Measurements from ENCODE around the gene SARS1.

GRCh38 chr1:109249654-109250401 is 36.1 kb downstream of the SARS1 start:
- no peak for TF ChIP-seq CTCF (IDR thresholded peaks at IDR 0.05)
- TF ChIP-seq EP300 (IDR thresholded peaks at IDR 0.05) = no peak

Data from sigmoid colon (tissue), 4 donors.